Suppressor macrophage treated with lipopolysaccharide for 1 hour (primary cell): ENCODE measurements around the gene TSPAN11.

Experiments
- DNase-seq, 3 donors: peaks; one replicate each; pipeline ENCODE4 v3.0.0-alpha.2; 2020 to 2022

The TSPAN11 gene

DNA sequence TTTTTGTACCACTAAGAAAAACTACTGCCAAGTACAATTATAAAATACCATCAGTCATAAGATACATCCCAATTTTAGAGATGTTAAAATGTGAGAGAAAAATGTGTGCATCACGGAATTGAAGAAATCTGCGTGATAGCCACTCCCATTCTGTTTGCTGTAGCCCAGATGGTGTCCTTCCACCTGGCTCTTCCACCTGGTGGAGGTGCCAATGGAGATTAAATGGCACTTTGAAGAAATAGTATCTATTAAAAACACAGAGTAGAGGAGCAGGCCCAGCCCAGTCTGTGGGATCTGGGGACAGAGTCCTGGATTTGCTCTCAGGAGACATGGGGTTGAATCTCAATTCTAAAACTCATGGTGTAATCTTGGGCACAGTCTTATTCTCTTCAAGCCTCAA is 35.5 kb downstream of the TSPAN11 start:
- DNase-seq, result no peak

DNA sequence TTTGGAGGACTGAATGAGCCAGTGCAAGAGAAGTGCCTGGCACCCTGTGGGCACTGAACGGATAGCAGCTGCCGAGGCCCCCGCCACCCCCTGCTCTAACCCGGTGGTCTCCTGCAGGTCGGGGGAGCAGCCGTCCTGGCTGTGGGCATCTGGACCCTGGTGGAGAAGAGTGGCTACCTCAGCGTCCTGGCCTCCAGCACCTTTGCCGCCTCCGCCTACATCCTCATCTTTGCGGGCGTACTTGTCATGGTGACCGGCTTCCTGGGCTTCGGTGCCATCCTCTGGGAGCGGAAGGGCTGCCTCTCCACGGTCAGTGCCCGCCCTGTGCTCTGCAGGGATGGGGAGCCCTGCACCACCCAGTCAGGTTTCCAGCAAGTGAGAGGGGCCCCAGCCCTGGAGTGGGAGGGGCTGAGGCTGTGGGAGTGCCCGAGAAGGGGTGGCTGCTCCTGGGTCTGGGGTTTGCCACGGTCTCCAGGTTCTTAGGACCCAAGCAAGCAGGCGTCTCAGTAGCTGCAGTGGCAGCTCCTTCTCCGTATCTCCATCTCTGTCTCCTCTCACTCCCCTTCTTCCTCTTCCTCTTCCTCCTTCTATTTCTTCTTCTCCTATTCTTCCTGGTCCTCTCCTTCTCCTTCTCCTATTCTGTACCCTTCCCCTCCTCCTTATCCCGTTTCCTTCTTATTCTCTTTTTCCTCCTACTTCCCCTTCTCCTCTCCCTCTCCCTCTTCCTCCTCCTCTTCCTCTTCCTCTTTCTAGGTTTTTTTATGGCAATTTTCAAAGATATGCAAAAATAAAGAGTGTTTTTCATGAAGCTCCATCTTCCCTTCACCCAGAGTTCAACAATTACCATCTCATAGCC is 37.4 kb downstream of the TSPAN11 start:
- no peak for DNase-seq

DNA sequence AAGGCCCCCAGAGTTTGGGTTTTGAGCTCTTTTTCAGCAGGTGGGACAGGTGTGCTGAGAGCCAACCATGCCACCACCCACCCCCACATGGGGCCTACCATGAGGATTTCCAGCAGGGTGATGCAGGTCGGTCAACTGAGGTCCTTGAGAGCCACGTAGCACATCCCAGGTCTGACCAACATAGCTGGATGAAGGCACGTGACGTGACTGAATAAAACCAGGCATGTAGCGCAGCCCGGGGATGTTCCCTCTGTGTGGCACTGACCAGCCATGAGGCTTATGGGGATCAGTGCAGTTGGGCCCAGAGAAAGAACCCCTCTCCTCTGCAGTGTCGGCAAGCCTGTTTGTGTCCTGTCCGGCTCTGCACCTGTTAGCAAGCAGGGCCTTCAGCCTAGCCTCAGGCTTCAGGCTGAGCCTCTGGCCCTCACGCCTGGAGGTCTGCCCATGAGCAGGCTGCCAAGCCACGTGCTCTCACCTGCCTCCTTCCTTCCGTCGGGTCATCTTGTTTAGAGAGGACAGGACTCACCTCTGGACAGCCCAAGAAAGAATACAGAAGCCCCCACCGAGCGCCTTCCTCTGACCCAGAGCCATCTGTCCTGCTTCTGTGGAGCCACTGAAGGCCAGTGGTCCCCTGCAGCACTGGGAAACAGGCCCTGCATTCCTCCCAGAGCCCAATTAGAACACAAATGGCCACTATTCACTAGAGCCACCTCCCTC is 38.5 kb downstream of the TSPAN11 start:
- no peak for DNase-seq

DNA sequence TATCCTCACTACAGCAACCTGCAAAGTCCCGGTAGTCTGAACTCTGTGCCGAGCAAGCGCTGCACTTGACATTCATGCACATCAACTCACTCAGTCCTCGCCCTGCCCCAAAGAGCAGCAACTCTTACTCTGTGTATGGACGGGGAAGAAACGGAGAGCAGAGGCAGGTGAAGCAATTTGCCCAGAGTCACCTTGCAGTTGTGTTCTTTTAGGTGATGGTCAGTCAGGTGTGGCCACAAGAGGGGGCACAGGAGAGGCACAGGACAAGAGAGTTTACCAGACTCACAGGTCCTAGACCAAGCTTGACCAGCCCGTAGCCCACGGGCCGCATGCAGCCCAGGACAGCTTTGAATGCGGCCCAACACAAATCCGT is 39.1 kb downstream of the TSPAN11 start:
- no peak for DNase-seq

DNA sequence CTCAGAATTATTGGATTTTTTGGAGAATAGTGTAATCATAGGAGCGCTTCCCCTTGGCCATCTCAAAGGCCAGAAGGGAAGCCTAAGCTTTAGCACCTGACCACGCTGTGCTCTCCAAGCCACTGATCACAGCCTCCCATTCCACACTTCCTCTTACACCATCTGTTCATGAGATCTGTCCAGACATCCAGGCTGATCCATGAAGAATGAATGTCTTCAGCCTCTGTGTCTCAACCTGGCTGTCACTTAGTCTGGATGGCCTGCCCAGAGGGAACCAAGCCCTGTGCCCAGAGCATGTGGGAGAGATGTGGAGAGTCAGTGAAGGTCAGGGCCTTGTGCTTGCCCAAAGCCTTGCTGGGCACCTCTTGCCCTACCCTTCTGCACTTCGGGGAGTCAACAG is 40.5 kb downstream of the TSPAN11 start:
- no peak for DNase-seq

DNA sequence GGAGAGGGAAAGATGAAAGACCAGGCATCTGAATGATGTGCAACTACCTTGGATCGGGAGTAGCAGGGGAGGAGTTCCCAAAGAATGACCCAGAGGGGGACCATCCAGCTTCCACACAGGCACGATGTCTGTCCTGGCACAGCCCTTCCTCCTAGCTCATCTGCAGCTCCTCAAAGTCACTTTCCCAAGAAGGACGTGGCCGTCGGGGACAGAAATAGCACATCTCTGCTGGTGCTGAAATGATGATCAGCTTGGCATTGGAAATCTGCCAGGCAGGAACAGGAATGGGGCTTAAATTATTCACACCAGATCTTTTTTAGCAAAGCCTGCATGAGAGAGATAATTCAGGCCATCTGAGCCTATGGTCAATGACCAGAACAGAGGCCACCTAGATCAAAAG is 41.7 kb downstream of the TSPAN11 start:
- DNase-seq, result no peak

DNA sequence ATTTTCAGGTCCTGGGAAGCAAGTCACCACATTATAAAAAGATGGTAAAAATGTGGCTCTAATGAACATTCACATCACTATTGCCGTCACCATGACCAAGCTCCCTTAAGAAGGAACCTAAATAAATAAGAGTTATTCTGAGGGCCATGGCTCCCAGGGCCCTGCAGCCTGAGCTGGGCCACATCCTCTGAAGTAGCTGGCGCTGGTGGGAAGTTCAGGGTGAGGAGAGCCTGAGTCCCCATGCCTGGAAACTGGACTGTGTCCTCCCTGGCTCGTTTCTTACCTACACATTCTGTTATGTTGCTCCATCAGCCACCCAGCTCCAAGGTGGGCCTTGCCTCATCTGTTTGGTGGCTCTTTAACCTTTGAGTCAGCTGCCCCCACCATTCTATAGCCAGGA is 42.5 kb downstream of the TSPAN11 start:
- no peak for DNase-seq

DNA sequence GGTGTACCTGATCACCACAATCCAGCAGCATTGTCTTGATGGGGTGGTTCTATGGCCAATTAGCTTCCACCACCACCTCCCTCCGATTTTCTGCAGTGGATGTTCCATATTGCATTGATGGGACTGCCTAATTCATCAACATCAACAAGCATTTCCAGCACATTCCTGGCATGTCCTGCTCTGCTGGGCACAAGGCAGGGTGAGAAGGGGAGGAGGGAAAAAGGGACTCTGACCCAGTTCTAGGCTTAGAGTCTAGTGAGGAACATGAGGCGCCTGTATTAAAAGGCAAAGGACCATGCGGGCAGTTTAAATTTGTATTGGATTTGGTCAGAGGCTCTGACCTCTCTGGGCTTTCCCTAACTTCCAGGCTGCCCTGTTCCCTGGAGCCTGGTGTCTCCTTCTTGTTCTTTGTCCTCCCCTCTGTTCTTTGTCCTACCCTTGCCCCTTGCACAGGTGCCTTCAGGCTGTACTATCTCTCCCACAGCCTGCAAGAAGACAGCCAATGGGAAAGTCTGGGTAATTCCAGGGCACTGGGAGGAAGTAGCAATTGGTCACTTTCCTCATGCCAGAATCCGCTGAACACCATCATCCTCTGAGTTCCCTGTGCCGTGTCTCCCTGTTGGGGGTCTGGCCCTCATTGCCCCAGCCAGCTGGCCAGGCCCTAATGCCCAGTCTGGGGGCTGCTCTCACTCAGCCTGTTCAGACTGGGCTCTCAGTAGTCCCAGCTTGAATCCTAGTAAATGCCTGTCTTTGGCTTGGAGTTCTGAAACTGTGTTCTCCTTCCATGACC is 43.3 kb downstream of the TSPAN11 start:
- DNase-seq, result no peak

DNA sequence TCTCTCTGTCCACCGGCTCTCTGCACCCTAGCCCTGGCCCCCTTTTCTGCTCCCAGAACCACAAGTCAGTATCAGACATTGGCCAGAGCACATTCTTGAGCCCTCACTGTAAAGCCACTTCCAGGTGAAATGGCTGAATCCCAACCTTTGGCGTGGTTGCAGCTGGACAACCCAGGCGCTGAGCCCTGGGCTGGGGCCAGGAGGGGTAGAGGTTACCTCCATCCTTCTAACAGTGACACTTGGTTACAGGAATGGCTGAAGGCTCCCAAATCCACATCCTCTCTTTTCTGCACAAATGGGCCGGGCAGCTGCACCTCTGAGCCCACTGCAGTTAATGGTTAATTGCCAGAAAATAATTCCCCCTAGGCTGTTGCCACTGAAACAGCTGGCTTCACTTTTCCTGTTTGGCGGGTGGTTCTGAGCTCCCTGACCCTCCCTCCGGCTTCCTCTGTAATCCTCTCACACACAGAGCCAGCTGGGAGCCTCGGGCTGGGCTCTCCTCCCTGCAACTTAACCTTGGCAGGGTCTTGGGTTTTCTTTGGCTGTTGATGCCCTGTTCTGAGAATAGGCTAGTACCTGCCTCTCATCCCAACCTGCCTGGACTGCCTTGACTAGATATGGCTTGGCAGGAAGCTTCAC is 44.1 kb downstream of the TSPAN11 start:
- DNase-seq, result no peak

DNA sequence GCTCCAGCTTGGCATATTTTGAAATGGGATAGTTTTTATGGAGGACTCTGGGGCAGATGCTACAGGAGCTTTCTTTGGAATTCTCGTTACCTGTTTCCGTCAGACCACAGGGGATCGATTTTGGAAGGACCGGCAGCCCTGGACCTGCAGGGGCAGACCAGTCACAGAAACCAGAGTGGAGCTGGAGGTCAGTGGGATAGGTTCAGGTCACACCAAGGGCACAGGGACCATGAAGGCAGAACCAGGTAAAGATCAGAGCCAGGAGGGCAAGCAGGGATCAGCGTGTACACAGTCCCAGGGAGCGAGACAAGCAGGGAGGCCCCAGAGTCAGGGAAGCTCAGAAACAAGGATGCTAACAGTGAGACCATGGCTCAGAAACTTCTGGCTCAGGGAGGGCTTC is 45.5 kb downstream of the TSPAN11 start:
- DNase-seq, result no peak

DNA sequence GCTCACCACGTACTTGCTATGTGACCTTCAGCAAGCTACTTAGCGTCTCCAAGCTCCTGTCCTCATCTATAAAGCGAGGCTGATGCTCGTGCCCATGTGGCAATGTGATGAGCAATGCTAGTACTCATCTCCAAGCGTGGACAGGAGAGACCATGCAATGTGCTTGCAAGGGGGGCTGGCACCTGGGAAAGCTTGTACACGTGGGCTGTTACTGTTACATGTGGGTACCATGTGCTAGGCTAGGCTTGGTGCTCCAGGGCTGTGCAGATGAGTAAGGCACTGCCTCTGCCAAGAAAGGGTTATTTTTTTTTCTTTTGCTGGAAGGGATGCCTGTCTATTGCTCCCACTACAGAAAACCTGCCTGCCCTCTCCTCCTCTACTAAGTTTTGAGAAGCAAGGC is 46.6 kb downstream of the TSPAN11 start:
- DNase-seq, result no peak

DNA sequence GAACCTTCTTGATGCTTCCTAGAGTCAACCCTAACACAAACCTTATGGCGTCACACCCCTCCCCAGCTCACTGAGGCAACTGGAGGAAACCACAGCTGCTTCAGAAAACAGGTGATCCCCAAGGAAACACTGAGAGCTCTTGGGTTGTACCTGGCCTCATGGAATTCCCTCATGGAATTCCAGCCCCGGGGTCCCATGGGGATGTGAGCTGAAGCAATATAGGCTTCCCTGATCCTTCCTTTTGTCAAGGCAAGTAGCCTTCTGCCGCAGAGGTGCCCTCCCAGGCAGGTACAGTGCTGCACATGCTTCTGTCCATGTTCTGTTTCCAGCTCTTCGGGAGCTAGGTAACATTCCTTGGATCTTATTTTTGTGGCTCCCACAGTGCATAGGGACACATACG is 47.3 kb downstream of the TSPAN11 start:
- DNase-seq, result no peak

DNA sequence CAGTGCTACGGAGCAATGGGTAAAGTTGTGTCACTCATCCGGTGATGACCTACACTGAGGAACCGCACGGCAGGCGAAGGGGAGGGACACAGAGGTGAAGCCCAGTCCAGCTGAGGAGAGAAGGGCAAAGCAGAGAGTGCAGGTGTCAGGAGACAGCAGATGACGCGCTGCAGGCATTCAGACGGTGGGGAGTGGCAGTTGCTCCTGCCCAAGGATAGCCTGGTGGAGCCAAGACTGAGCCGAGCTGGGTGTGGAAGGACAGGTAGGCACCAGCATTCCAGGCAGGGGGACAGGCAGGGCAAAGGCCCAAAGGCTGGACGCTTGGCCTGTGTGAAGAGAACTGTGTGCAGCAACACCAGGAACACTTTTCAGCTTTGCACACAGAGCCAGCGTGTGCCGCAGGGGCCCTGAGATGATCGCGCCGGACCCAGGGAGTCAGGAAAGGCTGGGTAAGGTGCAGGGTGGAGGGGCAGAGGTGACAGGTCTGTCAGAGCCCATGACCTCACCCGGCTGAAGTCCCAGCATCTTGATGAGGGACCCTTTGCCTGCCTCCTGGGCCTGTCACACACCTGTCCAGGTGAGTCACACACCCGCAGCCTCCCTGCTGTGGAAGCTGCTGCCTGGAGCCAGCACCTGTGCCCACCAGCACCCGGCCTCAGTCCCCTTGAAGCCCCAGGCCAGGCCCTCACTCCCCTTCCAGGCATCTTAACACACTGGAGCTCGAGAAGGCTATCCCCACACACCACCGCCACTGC is 48.4 kb downstream of the TSPAN11 start:
- DNase-seq, result no peak

DNA sequence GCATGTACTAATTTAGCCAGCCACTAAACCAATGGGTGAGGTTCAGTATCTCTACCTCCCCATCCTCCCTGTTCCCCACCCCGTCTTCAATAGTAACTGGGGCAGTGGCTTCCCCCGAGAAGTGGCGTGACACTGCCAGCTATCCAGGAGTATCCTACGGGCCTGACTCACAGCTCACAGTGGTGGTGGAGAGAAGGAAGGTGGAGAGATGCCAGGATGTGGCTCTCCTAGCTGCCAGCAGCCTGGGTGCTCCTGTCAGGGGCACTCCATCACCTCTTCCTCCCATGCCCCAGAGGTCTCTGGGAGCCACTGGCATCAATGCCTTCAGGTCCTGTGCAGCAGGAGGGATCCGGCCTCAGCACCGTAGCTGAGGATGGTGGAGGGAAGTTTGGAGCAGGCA is 49.0 kb downstream of the TSPAN11 start:
- no peak for DNase-seq

DNA sequence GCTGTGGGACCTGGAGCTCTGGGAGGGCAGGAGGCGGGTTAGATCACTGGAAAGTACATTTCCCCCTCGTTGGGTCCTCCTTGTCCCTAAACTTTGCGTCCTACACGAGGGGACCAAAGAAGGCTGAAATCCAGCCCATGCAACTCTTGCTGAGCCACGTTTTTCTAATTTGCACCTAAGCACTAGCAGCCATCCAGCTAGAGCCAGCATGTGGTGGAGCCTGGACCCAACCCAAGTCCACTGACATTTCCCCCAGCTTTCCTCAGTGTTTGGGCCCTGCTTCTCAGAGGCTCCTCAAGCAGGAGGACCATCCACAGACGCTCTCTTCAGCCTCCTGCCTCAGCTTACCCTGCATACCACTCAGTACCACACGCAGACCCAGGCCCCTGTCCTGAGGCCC is 49.7 kb downstream of the TSPAN11 start:
- DNase-seq, result no peak

DNA sequence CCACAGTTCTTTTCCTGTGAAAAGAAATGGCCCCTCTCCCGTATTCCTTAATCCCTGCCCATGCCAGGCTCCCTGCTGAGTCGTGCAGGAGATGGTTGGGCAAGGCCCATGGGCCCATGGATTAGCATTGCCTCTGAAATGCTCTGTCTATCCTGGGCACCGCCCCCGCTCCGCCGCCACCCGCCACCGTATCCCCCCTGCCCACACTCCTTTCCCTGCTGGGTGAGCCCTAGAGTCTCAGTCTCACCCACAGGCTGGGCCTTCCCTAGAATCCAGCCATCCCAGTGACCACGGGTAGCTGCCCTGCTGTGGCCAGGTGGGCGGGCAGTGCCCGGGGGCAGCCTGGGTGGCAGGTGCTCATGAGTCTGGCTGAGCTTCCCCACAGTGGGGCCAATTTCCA is 50.6 kb downstream of the TSPAN11 start:
- DNase-seq, result no peak

DNA sequence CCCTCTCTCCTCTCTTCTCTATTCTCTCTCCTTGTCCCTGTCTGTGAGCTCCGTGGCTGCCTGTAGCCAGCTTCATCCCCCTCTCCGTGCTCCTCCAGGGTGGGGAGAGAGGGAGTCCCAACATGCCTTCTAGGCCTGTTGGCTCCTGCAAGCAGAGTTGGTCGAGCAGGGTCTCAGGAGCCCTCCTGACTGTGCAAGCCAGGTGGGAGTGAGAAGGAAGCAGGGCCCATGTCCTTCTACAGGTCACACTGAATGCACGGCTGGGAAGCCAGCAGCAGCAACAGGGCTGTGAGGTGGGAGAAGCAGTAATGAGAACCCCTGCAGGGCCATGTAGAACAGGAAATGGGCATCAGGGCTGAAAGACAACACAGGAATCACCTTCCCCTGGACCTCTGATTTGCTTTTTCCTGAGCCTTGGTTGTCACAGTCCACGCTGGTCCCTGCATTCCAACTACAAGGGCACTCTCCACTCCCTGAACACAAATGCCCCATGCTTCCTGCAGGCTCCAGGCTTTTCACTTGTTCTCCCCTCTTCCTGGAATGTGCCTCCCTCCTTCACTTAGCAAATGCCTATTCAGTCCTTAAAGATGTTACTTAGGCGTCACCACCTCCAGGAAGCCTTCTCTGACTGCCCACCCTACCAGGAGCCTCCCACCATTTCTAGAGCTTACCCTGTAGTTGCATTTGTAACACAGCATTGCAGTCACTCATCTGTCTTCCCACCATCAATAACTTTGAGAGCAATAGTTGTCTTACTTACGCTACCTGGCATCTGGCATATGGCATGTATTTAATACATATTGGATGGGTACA is 51.2 kb downstream of the TSPAN11 start:
- DNase-seq, result no peak

DNA sequence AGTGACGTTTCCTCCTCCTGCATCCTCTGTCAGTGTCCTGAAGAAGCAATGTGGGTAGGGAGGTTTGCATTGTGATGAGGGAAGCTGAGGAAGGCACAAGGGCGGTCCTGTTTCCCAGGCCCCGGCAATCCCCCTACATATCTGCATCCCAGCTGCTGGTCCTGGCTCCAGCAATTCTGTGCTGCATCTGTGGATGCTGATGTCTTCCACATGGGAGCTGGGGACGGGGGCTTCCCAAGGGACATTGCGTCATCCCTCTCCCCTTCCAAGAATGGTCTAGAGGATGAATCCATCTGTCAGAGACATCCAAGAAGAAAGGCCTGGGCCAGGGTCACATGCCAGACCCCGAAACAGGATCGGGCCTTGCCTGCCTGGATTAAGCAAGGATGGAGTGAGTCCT is 52.1 kb downstream of the TSPAN11 start:
- DNase-seq, result no peak

DNA sequence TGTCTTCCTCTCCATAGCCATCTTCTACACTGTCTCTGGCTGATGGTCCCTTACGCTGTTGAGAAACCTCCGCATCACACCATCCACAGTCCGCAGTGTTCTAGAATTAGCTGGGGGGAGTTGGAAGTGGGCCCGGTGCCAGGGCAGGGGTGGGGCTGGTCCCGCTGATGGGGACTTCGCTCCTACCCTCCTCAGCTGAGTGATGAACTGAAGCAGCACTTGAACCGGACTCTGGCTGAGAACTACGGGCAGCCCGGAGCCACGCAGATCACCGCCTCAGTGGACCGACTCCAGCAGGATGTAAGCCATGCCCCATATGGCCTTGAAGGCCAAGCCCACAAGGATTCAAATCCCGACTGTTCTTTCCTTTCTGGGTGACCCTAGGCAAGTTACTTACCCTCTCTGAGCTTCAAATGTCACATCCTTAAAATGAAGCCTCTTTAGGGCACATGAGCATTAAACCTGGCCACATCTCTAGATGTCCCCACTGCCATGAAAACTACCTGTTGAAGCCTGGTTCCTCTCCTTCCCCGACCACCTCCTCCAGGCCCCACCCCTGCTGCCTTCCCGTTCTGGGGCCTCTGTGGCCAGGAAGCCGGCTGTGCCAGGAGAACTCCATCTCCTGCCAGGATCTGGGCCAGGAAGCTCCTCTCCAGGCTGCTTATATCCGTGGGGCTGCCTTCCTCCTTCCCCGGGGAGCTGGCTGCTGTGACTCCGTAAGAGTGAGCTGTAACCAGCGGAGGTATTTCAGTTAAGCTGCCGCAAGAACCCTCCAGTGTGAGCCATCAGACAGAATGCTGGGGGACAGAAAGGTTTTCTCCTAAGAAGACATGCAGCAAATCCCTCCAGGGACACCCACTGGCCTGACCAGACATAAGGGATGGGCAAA is 53.1 kb downstream of the TSPAN11 start:
- DNase-seq, result no peak

DNA sequence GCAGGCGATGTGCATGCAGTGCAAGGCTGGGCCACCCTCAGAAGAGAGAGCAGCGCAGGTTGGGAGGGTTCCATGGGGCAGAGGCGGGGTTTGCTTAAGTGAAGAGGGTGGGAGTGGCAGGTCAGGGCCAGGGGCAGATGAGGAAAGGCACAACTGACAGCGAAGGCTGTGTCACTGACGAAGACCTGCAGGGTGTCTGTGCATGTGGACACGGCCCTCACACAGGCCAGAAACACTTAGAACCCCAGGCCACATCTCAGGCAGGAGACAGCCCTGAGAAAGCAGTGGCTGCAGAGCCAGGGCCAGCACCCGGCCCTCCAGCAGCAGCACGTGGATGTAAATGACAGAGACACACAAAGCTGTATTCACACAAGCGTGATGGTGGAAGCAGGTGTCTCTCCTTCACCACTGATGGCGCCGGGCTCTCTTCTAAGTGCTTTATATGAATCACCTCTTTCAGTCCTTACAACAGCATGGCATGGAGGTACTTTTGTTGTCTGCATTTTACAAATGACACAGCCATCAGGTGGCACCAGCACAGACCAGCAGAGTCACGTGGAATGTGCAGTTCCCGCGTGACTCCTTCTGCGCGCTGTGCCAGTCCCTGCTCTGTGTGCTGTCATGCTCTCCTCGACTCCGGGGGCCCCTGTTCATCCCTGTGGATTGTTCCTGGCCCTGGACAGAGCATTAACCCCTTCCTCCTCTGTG is 54.6 kb downstream of the TSPAN11 start:
- DNase-seq, result no peak
